CD4-positive, alpha-beta T cell treated with Interleukin-6 at 100 ng/mL for 8 hours (primary cell): ENCODE data around the gene COL4A1.

Source experiments
- DNase-seq: peaks from one replicate; pipeline ENCODE4 v3.0.0-alpha.2; 2020; ENCODE audit warnings: mixed read lengths, low spot score

Gene COL4A1

DNA sequence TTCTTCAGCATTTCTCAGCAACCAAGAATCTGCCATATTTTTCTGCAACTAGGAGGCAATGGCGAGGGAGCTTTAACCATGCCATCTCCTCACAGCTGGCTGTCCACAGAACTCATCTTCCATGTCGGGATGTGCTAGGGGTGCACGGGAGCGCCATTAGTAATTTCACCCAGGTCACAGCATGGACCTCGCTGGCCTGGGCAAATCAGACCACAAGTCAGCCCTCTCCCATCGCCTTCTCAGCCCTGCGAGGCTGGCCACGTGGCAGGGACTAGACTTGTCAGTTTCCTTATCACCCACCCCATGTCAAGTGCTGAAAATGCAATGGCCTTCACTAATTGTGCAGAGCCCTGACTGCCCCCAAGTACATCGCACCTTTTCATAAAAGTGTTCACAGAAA, 15.7 kb downstream of the COL4A1 start:
- DNase-seq: no peak

DNA sequence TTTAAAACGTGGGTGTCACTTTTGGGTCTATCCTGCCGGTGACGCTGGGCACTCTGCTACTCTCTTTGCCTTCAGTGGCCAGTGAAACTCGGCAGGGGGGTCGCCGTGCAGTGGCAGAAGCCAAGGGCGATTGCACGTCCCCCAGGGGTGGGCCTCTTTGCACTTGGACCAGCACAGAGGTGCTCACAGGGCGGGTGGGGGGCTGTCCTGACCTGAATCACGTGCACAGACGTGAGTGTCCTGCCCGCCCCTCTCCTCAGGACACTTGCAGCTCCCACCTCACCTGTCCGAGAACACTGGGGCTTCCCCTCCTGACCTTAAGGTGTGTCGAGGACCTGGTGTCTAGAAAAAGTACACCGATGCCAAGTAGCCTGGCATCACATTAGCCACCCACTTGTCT, 16.1 kb downstream of the COL4A1 start:
- DNase-seq: no peak

DNA sequence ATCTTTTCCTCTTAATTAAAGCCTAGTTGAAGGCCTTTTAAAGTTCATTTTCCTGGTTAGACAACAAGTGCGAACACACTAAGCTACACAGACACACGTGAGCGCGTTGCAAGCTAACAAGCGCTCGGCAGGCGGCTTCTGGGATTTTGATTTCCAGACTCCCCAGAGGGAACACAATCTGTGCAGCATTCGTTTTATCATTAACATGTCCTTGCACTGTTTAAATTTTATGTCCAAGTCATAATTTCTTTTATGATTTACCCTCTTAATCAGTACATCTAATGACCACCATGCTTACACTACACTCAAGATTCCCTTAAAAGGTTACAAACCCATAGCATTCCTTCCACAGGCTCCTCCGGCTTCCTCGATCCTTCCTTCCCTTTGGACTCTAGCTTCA, 16.8 kb downstream of the COL4A1 start:
- DNase-seq: no peak

DNA sequence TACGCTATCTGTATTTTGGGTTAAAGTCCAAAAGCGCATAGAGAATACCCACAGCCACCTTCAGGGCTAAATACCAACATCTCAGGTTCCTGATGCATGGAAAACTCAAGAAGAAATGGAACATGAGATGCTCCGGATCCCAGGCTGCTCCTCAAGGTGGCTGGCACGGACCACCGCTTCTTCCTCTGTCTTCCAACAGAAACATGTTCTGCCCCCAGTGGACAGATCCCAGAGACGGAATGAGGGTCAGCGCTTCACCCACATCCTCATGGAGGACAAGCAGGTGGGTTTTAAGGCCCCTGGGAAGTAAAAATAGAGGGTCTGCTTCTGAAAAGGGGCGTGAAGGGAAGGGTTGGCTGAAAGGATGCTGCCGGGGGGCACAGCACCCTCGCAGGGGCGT, 17.3 kb downstream of the COL4A1 start:
- DNase-seq: no peak

DNA sequence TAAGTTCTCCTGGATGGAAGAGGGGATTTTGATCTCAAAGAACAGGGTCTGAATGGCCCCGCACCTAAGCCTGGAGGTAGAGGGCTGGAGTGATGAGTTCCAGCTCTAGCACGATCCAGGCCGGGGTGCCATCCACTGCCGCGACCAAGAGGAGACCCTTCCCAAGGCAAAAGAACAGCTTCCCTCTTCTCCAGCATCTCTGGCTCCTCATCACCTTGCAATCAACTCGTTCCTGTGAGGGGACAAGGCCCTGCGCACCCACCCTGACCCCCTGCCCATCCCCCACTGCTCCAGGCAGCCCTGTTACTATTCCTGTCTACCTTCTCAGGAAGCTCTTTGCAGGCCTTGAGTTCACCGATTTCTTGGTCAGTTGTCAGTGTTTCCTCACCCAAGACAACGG, 17.8 kb downstream of the COL4A1 start:
- DNase-seq: no peak

DNA sequence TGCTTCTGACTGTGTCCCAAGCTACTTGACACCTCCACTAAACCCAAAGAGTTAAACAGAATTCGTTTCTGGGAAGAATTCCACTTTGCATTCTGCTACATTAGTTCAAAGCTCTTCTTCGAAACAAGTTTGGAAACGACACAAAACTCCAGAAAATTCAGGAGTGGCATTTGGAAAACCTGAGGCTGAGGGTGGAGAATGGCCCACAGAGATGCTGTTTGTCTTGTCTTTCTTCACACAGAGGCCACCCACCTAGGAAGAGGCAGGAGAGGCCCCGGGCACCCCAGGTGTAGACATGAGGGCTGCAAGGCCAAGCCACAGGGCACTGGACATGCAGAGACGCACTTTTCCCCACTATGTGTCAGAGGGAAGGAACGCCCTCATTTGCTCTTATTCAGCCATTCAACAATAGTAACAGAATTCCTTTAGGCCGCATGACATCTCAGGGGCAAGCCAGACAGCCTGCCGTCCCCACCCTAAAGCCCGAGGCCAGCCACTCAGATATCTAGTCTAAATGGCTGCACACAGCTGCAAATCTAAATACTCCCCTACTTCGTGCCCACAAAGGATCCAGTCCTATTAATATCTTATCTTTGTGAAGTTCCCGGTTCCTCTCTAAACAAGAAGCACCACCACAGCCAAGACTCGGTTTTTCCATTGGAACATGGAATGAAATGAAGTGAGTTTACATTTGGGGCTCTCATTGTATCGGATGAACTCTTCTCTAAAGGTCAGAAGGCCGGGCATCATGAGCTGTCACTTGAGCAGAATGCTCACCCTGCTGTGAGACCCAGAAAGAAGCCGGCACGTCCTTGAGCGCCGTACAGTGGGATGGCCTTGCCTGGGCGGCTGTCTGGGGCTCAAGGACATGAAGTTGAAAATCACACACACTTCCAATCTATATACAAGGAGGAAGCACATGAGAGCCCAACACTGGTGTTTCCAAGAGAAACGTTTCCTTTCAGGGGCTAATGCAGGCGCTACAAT, 19.8 kb downstream of the COL4A1 start:
- DNase-seq: no peak

DNA sequence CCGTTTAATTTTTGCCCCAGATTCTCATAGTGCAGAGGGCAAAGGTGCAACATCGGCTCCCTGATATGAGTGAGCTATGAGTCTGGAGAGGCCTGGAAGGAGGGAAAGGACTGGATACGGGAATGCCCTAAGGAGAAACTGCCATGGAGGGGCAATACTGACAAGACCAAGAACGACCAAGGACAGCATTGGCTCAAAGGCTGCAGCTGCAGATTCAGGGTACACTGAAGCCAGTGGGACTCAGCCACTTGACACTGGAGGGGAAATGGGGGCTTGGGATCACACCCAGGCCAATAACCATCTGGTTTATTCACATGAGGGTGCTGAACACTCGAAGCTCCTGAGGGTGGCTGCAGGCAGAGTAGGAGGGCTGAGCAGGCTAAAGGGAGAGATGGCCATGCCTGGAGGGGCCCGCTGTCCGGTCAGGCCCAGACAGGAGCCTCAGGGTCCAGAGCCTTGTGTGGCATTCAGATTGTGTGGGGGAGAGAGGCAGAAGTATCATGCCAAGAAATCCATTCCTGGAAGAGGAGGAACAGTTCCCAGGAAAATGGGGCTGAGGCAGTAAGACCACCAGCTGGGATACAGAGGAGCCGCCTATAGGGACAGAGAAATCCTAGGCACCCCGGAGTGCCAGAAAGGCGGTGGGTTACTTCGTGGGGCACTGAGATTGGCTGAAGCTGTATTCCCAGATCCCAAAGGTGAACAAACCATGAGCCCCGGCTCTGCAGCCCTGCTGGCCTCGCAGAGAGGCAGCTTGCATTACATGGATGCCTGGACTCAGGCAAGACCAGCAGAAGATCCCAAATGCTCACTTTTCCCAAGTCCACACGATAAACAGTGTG, 20.7 kb downstream of the COL4A1 start:
- DNase-seq: no peak

DNA sequence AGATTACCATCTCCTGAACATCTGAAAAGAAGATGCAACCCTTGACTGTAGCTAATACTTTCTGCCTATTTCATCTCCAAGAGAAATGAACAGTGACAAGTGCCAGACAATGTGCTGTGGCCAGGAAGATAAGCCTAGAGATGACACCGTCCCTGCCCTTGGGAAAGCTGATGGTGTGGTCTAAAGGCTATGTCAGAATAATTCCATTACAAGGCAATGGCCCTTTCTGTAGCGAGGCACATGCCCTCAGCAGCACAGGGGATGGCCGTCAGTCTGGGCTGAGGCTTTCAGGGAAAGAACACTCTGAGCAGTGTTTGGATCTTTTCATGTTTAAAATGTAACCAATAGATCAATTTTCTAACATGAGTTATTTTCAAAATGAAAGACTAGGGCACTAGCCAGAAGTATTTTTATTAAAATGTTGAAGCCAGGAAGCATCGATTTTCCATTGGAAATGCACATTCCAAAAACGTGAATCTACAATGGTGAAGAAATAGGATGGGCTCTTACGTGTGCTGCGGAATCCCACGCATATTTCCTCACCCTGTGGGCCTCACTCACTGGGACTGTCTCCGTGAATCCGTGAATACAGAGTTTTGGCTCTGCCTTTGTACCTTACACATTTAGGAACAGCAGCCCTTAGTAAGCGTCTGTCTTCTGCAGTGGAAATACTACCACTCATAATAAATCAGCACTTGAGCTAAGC, 22.0 kb downstream of the COL4A1 start:
- DNase-seq: no peak

DNA sequence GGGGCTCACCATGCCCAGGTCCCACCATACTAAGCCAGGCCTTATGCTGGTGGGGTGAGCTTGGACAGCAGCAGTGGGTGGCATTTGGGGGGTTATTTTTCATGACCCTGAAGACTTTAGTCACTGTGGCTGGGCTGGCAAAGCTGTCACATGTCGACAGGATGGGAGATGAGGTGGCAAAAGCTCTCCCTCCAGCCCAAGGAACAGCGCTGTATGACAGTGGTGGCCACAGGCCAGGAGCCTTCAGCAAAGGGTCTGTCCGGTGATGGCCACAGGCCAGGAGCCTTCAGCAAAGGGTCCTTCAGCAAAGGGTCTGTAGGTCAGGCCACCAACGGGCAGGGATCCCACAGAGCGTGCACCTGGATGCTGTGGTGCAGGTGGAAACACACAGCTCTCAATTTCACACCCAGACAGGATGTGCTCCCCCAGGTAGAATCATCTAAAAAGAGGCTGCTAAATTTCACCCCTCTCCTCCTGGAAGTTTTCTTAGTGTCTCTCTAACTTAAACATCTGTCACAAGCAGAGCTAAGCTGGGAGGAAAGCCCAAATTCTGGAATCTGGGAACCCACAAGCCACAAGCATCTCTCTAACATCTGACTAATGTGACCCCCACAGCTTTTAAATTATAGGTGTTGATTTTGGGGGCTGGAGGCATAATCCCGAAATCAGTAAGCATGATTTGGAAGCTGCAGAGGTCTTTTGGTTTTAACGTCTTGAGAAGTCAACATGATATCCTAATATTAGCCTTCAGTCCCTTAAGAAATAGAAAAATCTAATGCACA, 23.0 kb downstream of the COL4A1 start:
- no peak for DNase-seq

DNA sequence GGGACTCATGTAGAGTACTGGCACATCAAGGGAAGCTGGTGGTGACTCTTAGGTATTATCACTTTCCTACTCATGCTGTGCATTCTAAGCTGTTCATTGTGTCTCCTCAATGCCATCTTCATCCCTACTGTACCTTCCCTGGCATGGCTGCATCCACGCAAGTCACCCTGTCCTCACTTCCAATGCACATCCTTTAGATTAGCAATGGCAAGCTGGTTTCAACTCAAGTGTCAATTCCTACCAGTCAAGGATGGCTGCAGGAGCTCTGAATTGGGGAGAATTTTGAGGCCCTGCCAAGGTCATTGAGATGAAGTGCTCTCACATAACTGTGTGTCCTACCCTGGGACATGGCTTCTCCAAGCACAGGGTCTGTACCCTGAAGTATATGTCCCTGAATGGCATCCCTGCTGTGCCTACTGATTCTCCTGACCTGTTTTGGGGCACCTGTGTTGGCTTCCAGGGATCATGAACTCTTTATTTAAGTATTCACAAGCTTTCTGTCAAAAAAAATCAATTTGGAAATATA, 24.6 kb downstream of the COL4A1 start:
- DNase-seq: no peak

DNA sequence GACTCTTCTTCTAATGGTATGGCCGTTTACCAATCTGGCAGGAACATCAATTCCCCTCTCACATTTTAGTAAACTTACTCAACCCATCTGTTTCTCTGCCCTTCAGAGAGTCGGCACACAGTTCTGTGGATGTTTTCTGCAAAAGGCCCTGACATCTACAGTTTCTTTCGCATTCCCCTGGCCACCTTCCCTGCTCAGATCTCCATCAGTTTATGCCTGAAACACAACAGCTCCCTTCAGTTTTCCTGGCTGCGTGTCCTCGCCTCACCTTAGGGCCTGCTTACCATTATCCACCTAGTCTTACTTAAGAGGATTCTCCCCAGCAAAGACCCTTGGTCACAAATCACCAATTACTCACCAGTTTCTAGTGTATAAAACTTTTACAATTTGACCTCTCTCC, 25.2 kb downstream of the COL4A1 start:
- no peak for DNase-seq

DNA sequence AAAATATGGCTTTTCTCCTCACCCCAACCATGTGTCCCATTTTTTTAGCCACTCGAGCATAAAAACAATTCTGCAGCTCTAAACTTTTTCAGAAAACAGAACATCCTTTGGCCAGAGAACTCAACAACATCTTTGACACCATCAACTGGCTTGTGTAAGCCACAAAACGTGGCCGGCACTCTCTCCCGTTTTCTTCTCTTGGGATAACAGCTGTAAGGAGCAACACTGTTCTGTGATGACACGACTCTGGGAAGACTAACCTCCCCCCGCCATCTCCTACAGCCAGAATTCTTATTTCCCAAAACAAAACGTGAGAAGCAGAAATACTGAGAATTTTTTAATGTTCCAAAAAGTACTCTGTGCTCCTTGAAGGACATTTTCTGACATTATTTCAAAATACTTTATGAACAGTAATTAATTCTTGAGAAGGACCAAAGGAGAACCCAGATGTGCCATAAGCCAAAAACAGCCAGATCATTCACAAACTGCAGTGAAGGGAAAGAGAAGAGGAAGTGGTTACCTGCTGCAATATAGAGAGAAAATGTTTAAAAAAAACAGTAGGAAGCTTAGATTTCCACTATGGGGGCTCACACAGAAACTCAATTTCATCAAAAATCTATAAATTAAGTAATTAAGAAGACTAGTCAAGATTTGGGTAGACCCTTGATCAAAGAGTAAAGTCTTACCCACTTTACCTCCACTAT, 25.8 kb downstream of the COL4A1 start:
- no peak for DNase-seq

DNA sequence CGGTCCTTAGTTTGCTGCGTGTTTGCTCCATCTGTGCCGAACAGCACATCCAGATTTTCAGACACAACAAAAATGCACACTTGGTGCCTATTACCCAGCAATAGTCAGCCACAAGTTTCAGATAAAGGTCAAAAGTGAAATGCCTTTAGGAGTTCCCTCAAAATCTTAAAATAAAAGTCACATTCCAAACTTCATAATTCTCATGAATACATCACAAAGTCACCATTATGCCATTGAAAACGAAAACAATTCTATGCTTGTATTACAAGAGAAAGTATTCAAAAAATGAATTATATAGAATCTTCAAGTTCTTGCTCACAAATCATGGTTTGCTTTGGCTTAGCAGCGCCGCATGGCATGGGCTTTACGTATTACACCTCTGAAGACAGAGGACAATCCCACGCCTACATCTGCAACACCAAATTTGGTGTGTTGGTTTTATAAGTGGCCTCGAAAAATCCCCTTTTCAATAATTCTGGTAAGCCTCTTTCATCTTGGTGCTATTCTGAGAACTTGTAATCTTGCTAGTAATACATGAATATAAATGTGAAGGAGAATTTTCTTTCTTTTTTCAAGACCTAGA, 26.6 kb downstream of the COL4A1 start:
- no peak for DNase-seq

DNA sequence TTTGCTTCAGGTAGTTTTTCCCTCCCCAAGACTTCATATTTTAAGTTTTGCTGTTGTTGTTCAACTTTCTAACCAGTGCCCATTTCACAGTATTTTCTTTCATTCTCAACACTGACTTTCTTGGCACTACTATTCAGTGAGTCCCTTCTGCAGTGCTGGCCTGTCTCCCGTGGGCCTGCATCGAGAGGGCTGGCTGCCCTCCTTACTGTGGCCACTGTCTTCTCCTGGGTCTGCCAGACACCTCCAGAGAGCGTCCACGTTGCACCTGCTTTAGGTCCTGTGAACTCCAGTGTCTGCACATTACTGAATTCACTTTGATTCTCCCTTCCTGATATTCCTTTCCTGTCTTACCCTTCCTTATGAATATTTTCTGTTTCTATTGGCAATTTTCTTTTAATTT, 27.3 kb downstream of the COL4A1 start:
- DNase-seq: no peak

DNA sequence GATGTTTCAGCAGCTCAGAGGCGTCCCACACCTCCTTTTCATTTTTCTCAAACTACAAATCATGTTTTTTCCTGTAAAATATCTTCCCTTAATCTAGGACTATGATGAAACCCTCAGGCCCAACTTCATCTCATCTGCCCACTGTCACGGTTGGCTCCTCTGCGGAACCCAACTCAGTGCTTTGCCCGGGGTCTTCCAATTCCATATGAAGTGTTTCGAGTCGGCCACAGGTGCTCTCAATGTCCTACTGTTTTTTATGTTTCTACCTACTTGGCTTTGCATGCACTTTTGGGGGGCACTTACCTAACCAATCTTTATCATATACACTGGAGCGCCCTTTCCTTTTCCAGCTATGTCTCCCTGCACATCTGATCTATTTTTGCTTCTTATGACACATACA, 28.1 kb downstream of the COL4A1 start:
- DNase-seq: no peak

DNA sequence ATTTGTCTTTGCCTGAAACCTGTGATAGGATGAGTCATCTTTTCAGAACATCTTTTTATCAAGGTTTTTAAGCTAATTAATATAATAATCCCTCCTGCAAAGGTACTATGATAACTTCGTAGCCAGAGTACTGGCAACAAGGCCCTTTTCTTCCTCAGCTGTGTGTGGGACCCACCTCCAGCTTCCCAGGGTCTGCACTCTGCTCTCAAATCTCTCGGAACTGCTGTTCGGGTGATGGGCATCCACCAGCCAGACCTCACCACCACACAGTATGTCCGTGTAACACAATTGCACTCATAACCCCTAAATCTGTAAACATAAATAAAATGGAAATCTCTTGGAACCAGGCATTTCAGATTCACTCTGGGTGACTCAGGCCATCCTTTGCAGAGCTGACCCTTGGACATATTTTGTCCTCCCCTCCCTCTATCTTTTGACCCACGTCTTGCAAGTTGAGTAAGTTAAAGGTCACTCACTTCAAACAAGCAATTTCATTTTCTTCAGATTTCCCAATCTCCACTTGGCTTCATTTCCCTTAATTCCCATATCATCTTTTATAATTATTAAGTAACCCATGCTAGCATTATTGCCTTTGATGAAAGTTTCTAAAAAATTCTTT, 29.5 kb downstream of the COL4A1 start:
- DNase-seq: no peak

DNA sequence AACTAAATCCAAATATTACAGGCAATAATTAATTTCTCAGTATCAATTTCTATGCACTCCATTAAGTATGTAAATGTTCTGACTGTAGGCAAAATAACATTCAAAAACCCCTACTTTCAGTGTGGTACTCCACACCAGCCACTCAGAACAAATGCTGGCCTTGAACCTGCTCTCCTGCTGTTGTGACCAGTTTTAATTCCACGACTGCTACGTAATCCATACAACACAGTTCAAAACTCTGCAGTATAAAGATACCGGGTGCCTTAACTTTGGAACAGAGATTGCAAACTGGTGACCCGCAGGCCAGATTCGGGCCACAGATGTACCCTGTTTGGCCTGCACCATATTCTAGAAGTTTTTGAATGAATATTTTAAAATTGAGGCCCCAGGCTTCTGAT, 30.4 kb downstream of the COL4A1 start:
- no peak for DNase-seq

DNA sequence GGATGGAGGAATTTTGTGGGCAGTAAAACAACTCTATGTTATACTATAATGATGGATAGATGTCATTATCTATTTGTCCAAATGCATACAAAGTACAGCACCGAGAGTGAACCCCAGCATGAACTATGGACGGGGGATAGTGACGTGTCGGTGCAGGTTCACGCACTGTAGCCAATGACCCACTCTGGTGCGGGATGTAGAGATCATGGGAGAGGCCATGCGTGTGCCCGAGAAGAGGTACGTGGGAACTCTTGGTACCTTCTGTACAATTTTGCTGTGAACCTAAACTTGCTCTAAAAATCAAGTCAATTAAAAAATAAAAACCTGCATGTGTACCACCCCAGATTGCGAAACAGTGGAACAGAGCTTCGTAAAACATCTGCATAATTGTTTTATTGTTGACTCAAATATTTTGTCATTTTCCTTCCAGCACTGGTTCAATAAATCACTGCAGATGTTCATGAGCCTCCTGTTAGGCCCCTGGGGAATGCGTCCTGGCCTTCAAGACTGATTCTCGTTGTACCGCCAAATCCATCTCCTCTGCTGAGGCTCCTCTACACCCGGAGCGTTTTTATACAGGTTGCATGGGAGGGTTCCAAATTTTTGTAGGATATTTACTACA, 30.9 kb downstream of the COL4A1 start:
- no peak for DNase-seq

DNA sequence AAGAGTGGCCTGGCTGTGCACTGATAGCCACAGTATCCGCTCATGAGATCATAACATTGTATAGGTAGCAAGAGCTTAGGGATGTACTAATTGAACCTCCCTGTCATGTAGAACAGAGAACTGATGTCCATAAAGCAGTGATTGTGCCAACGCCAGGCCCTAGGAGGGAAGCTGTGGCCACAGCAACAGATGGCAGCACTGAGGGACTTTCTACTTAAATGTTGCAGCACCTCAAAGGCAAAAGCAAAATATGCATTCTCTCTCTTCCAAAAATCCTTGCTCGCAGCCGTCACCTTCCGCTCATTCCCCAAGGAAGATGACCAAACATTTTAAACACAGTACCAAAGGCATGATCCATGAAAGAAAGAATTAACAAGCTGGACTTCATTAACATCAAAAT, 32.3 kb downstream of the COL4A1 start:
- no peak for DNase-seq
